Subcutaneous adipose tissue (tissue), 4 donors: ENCODE measurements around the gene ODF2L. TPM values are rescaled to one million over a fixed set of nuclear protein-coding genes. Genes with fewer than 3 reads are reported as not detected.

Experiments
- CTCF ChIP-seq: fragments of 450-650 bp; IDR thresholded peaks from one replicate; pipeline ENCODE4 v1.5.1; 2016; ENCODE audit warnings: low read depth, mild to moderate bottlenecking, control low read depth, antibody characterized with exemption, moderate library complexity
- total RNA-seq, 4 donors: library from RNA; depleted of rRNA; stranded (reverse); fragments of >200 nt; gene quantifications; one replicate each; pipeline ENCODE4 v1.1.0, GENCODE V29; 2016

Gene ODF2L
- 100 to 1,000 TPM in 1 of 4 donors, 10 to 100 TPM in 3; 42.7 to 140 (median 71.8) TPM for total RNA-seq

- TF ChIP-seq CTCF: no peak
Measured at GRCh38 chr1:86395751-86396497, at the start of gene ODF2L. Gene ODF2L (minus strand): TSS chr1:86396323. CDS start chr1:86387027, 9,296 bp downstream.

- TF ChIP-seq CTCF: no peak
Measured at GRCh38 chr1:86445919-86446318, 49.8 kb upstream of the ODF2L start.

- TF ChIP-seq CTCF: no peak
Measured at GRCh38 chr1:86441997-86442396, 45.9 kb upstream of the ODF2L start.

GRCh38 chr1:86441581-86441980, 45.5 kb upstream of the ODF2L start:
- no peak for TF ChIP-seq CTCF

- TF ChIP-seq CTCF: no peak
Measured at GRCh38 chr1:86436041-86436440, 39.9 kb upstream of the ODF2L start.

- TF ChIP-seq CTCF: no peak
Measured at GRCh38 chr1:86435327-86435726, 39.2 kb upstream of the ODF2L start.

GRCh38 chr1:86434059-86434458, 37.9 kb upstream of the ODF2L start:
- no peak for TF ChIP-seq CTCF
